Hematopoietic multipotent progenitor cell treated with erythropoietin and hydrocortisone succinate and interleukin-3 and kit ligand, for 6 days (in vitro differentiated cells): ENCODE results near the gene MCRIP1.
"Not testable (repeated sequence)": the region's sequence is repeated elsewhere in the genome, so short reads cannot be mapped to it uniquely, and the experiment has no call there.

Experiments used
- DNase-seq: peaks from one replicate; pipeline ENCODE4 v3.0.0-alpha.2; 2015

The MCRIP1 gene

DNA sequence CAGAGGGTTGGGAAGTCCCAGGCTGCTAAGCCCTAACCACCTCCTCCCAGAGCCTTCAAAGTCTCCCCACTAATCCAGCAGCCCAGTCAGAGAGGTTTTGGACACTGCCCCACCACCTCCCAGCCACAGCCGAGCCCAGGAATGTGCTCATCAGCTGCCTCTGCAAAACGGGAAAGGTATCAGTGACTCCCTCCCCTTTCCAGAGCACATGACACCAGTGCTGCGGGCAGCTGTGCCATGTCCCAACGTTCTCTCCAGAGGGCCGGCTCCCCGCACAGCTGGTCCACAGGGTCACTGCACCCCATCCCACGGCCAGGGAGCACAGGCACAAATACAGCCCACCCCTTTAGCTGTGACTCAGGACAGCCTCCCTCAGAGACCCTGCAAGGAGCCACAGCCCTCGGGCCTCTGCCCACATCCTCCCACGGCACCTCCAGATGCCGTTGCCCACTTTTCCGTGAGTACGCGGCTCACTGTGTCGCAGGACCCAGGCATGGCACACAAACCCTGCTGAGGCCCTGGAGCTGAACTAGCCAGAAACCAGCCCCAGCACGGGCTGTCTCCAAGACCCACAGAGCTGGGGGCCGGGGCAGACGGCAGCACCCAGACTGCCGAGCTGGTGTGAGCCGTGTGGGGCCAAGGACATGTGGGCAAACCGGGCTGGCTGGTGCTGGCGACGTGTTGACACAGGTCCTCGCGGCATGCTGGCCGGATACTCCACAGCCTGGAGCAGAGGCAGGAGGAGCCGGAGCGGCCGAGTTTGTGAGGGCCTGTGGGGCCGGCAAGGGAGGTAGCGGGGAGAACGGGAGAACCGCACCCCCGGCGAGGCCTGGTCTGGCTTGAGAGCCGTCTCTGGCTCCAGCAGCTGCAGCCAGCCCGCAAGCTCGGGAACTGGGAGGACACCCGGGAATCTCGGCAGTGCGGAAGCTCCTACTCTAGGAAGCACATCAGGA lies 8.0 kb upstream of the MCRIP1 start:
- DNase-seq: peak; percentile 25

DNA sequence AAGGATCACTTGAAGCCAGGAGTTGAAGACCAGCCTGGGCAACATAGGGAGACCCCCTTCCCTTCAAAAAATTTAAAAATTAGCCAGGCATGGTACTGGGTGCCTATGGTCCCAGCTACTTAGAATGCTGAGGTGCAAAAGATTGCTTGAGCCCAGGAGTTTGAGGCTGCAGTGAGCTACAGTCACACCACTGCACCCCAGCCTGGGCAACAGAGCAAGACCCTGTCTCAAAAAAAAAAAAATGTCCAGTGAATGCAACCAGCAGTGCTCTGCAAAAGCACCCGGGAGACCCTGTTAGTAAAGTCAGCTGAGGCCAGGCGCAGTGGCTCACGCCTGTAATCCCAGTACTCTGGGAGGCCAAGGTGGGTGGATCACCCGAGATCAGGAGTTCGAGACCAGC lies 7.0 kb upstream of the MCRIP1 start:
- not testable (repeated sequence) for DNase-seq

GRCh38 chr17:81839301-81839700 lies 6.2 kb upstream of the MCRIP1 start:
- no peak for DNase-seq

DNA sequence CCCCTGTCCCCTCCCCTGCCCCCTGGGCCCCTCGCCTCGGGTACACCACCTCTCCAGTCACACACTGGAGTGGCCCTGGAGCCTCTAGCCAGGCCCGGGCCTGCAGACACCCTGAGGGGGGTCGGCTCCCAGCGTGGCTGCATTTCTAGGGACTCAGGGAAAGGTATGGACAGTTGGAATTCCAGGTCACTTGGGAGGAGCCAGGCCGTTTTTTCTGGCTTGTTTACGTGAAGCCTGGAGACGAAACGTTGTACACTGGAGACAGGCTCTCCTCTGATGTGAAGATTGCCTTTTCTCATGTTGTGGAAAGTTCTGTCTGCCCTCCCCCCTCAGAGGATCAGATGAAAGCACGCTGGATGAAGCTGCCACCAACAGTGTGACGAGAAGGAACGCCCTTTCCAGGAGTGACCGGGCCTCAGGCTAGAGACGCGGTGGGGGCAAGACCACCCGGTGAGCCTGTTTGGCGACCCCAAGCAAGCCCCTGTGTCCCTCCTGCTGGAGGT lies 5.7 kb upstream of the MCRIP1 start:
- DNase-seq: no peak

GRCh38 chr17:81837641-81838040 lies 4.5 kb upstream of the MCRIP1 start:
- DNase-seq: peak; percentile 85

- DNase-seq: no peak
Observed at GRCh38 chr17:81834831-81835267, 1.8 kb upstream of the MCRIP1 start, which contains the start of gene PPP1R27. Gene PPP1R27, minus strand, starts transcription at chr17:81835050. Its CDS starts 97 bp downstream, at chr17:81834953.

DNA sequence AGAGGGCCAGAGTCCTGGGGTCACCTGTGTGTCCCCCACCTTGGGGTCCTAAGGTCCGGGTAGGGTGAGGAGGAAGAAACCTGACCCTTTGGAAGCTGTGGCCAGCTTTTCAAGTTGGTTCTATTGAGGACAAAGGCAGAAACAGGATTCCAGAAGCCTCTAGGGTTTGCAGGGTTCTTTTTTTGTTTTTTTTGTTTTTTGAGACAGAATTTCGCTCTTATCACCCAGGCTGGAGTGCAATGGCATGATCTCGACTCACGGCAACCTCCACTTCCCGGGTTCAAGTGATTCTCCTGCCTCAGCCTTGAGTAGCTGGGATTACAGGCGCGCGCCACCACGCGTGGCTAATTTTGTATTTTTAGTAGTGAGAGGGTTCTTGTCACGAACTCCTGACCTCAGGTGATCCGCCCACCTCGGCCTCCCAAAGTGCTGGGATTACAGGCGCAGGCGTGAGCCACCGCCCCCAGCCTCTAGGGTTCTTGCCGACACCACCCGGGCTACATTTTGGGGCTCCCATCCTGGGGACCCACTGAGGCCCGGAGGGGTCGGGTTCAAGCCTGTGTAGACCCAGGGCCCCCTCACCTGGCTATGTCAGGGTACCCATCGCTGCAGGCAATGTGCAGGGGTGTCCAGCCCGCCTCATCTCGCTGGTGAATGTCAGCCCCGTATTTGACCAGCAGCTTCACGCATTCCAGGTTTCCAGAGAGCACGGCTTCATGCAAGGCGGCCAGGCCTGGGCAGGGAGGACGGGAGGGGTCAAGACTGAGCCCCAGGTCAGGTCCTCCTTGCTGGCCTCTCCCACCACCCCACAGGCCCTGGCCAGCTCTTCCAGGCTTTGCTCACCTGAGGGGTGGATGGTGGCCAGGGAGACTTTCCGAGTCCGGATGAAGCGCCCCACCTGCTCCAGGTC lies 1.1 kb upstream of the MCRIP1 start:
- DNase-seq: no peak

GRCh38 chr17:81832608-81833159 lies 407 bp downstream of the MCRIP1 start:
- peak; percentile 67 for DNase-seq

- DNase-seq: peak; percentile 80
Observed at GRCh38 chr17:81831957-81832607, 1.0 kb downstream of the MCRIP1 start.

GRCh38 chr17:81831563-81831956 lies 1.5 kb downstream of the MCRIP1 start:
- peak; percentile 81 for DNase-seq

- DNase-seq: no peak
Observed at GRCh38 chr17:81829858-81830257, 3.2 kb downstream of the MCRIP1 start.

DNA sequence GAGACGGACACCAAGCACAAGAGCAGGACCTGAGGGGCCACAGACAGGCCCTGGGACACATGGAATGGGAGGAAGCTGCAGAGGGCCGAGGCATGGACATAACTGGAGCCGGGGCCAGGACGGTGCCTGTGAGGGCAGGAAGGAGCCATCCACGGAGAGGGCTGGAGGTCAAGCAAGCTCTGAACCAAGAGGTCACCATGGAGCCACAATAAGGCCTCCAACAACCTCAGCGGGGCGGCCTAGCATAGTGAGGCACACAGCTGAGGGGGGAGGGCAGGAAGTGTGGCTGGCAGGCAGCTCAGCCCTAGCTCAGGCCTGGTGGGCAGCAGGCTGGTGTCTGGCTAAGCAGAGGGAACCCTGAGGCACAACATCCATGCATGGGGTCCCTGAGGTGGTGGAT lies 4.4 kb downstream of the MCRIP1 start:
- DNase-seq: no peak

GRCh38 chr17:81825841-81826466 lies 7.1 kb downstream of the MCRIP1 start:
- DNase-seq: no peak

- DNase-seq: no peak
Observed at GRCh38 chr17:81824595-81824994, 8.5 kb downstream of the MCRIP1 start.

- DNase-seq: no peak
Observed at GRCh38 chr17:81823820-81824550, 9.1 kb downstream of the MCRIP1 start.

DNA sequence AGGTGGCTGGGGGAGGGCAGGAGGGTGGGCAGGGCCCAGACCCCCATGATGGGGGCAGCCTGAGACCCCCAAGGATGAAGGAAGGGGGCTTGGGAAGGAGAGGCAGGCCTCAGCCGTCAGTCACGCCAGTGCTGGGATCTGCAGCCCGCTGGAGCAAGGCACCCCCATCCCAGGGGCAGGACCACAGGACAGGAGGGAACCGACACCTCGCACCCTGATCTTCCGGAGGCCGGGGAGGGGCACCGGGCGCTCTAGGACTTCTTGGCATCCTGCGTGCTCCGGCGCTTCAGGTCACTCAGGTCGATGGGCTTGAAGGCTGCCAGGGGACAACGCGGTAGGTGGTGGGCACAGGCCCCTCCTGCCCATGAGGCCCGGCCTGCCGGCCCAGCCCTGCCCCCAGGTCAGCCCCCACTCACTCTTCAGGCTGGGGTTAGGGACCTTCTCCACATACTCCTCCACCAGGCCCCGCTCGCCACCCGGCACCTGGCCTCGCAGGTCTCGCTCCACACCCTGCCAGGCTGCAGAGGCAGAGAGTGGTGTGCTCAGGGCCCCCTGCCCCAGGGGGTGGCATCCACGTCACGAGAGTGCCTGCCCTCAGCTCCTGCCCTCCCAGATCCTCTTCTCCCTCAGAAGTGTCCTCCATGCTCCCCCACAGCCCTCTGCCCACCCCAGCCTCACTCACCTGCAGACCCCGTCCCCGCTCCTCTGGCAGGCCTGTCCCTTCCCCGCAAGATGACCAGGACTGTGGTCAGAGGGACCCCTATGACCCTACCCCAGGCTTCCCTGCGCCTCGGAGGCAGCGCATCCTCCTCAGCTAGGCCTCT lies 9.9 kb downstream of the MCRIP1 start:
- no peak for DNase-seq

DNA sequence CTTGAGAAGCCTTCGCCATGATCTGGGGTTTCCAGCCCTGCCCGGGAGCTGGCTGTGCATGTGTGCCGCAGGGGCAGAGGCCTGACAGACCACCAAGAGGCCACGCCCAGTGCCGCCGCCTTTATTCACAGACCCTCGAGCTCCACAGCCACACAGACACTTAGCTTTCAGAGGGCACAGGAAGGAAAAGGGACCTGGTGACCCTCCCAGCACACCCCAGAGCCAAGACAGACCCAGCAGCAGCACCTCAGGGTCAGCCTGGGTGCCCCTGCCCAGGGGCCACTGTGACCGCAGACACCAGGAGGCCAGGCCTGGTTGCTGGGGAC lies 10.8 kb downstream of the MCRIP1 start:
- no peak for DNase-seq

GRCh38 chr17:81821603-81822311 lies 11.3 kb downstream of the MCRIP1 start:
- peak; percentile 84 for DNase-seq

GRCh38 chr17:81821147-81821546 lies 11.9 kb downstream of the MCRIP1 start:
- DNase-seq: no peak

DNA sequence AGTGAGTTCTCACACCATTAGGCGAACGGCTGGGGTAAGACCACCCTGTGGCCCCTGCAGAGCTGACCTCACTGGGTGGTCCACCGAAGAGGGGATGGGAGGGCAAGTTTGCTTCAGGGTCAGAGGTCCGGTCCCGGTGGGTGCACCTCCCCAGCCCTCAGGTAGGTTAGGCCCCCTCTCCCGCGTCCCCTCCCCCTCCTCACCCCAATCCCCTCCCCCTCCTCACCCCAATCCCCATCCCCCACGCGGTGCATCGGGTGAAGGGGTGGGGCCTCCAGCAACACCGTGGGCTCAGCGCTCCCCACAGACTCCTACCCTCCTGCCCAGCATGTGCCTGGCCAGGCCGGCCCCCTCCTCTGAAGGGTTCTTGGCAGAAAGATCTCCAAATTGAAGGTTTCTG lies 13.4 kb downstream of the MCRIP1 start:
- no peak for DNase-seq
